ENCODE data around the gene NACC1. TPM values are rescaled to one million over a fixed set of nuclear protein-coding genes. Genes with fewer than 3 reads are reported as not detected.

Gene NACC1
- total RNA-seq, 1 donor from 2014 or later, result 45.1 TPM

GRCh38 chr19:13128583-13128982, 10.5 kb downstream of the NACC1 start:
- peaks cover 2% of the 10 kb centered on the region for H3K4me1 Mint-ChIP-seq (ENCODE audit: unreplicated experiment)
- H3K27me3 Mint-ChIP-seq (ENCODE audit: unreplicated experiment), result no peaks in the 10 kb centered on the region
- no peak overlapping the region for H3K27ac Mint-ChIP-seq (ENCODE audit: unreplicated experiment)
- H3K36me3 Mint-ChIP-seq (ENCODE audit: unreplicated experiment), result no peaks in the 10 kb centered on the region
- no peaks in the 10 kb centered on the region for H3K9me3 Mint-ChIP-seq (ENCODE audit: unreplicated experiment)
- no peak for TF ChIP-seq CTCF (IDR thresholded peaks at IDR 0.05)
- no peak for DNase-seq (ENCODE audit: extremely low spot score, unreplicated experiment)
- H3K4me3 Mint-ChIP-seq (ENCODE audit: unreplicated experiment), result no peak overlapping the region

- no peaks in the 10 kb centered on the region for H3K27me3 Mint-ChIP-seq (ENCODE audit: unreplicated experiment)
- no peak overlapping the region for H3K4me3 Mint-ChIP-seq (ENCODE audit: unreplicated experiment)
- DNase-seq (ENCODE audit: extremely low spot score, unreplicated experiment), result no peak
- H3K27ac Mint-ChIP-seq (ENCODE audit: unreplicated experiment), result no peak overlapping the region
- no peak for TF ChIP-seq CTCF (IDR thresholded peaks at IDR 0.05)
- no peaks in the 10 kb centered on the region for H3K9me3 Mint-ChIP-seq (ENCODE audit: unreplicated experiment)
- H3K4me1 Mint-ChIP-seq (ENCODE audit: unreplicated experiment), result peaks cover 2% of the 10 kb centered on the region
- no peaks in the 10 kb centered on the region for H3K36me3 Mint-ChIP-seq (ENCODE audit: unreplicated experiment)
Measured at GRCh38 chr19:13129384-13129783, 11.3 kb downstream of the NACC1 start.

- H3K27ac Mint-ChIP-seq (ENCODE audit: unreplicated experiment), result no peak overlapping the region
- H3K4me1 Mint-ChIP-seq (ENCODE audit: unreplicated experiment), result peaks cover 2% of the 10 kb centered on the region
- DNase-seq (ENCODE audit: extremely low spot score, unreplicated experiment), result no peak
- H3K4me3 Mint-ChIP-seq (ENCODE audit: unreplicated experiment), result no peak overlapping the region
- TF ChIP-seq CTCF (IDR thresholded peaks at IDR 0.05), result no peak
- H3K27me3 Mint-ChIP-seq (ENCODE audit: unreplicated experiment), result no peaks in the 10 kb centered on the region
- H3K36me3 Mint-ChIP-seq (ENCODE audit: unreplicated experiment), result no peaks in the 10 kb centered on the region
- H3K9me3 Mint-ChIP-seq (ENCODE audit: unreplicated experiment), result no peaks in the 10 kb centered on the region
Measured at GRCh38 chr19:13130886-13131490, 12.9 kb downstream of the NACC1 start.

- Mint-ChIP-seq H3K9me3 (ENCODE audit: unreplicated experiment) (no peaks in the 10 kb centered on the region), H3K27ac (ENCODE audit: unreplicated experiment) (peak overlapping the region; percentile 41)
- DNase-seq (ENCODE audit: extremely low spot score, unreplicated experiment), result no peak
Measured at GRCh38 chr19:13132471-13133180, 14.6 kb downstream of the NACC1 start.

More at GRCh38 chr19:13132471-13133180, 14.6 kb downstream of the NACC1 start:
- no peak overlapping the region for H3K4me3 Mint-ChIP-seq (ENCODE audit: unreplicated experiment)
- no peaks in the 10 kb centered on the region for H3K27me3 Mint-ChIP-seq (ENCODE audit: unreplicated experiment)
- H3K4me1 Mint-ChIP-seq (ENCODE audit: unreplicated experiment), result peaks cover 2% of the 10 kb centered on the region
- TF ChIP-seq CTCF (IDR thresholded peaks at IDR 0.05), result no peak
- H3K36me3 Mint-ChIP-seq (ENCODE audit: unreplicated experiment), result peaks cover 4% of the 10 kb centered on the region

Measured in osteocyte (in vitro differentiated cells).